Measurements from ENCODE around the gene POR.
"Not testable (repeated sequence)": the region's sequence is repeated elsewhere in the genome, so short reads cannot be mapped to it uniquely, and the experiment has no call there.

The POR gene

GRCh38 chr7:76008156-76008687 is 93.3 kb downstream of the POR start:
- TF ChIP-seq CTCF (IDR thresholded peaks at IDR 0.05) = no peak
- Histone ChIP-seq H3K4me3 (no peak overlapping the region), H3K27ac (no peak overlapping the region)
- DNase-seq (ENCODE audit: low spot score) = no peak

- DNase-seq (ENCODE audit: low spot score) = no peak
- no peak overlapping the region for H3K4me3 ChIP-seq
- TF ChIP-seq CTCF (IDR thresholded peaks at IDR 0.05) = no peak
- H3K27ac ChIP-seq = peak overlapping the region in 1 of 2 donors; percentile 70
Measured at GRCh38 chr7:76009672-76010600, 95.0 kb downstream of the POR start.

DNA sequence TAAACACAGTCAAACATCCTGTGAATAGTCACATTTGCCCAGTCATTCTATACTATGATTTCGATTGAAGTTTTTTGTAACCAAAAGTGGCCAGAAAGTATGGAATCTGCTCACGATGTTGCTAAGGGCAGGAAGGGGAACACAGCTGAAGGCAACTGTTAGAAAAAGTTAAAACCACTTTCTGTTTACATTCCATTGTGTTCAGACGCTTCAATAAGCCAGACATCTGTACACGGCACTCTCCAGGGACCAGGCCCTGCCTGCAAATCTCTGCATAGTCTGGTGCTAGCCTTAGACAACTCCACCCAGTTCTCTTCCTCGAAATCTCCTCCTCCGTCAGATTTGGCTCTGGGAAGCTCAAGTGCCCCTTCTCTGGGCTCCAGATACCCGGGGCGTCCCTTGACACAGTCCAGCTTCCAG is 96.5 kb downstream of the POR start:
- no peak for DNase-seq (ENCODE audit: low spot score)
- TF ChIP-seq CTCF (IDR thresholded peaks at IDR 0.05) = no peak
- peak overlapping the region; percentile 40 for H3K4me3 ChIP-seq
- H3K27ac ChIP-seq = peak overlapping the region; percentile 31 to 70

- DNase-seq (ENCODE audit: low spot score) = no peak
- TF ChIP-seq CTCF (IDR thresholded peaks at IDR 0.05) = no peak
- Histone ChIP-seq H3K27ac (no peak overlapping the region), H3K4me3 (no peak overlapping the region)
Measured at GRCh38 chr7:76016191-76016947, 101.4 kb downstream of the POR start.

- H3K27ac ChIP-seq; H3K4me3 ChIP-seq; DNase-seq (ENCODE audit: low spot score): not testable (repeated sequence)
Measured at GRCh38 chr7:76018520-76018919, 103.6 kb downstream of the POR start.

- peak; percentile 86 for TF ChIP-seq CTCF (IDR thresholded peaks at IDR 0.05)
- H3K27ac ChIP-seq = no peak overlapping the region
Measured at GRCh38 chr7:76020031-76020714, 105.2 kb downstream of the POR start.

More at GRCh38 chr7:76020031-76020714, 105.2 kb downstream of the POR start:
- H3K4me3 ChIP-seq = no peak overlapping the region
- DNase-seq (ENCODE audit: low spot score) = no peak
